Endometrial microvascular endothelial cells (primary cell): ENCODE measurements around the gene CA9. TPM values are rescaled to one million over a fixed set of nuclear protein-coding genes. Genes with fewer than 3 reads are reported as not detected.

ENCODE experiments used
- in situ Hi-C: cut with HindIII; loops from 2 replicates; pipeline ENCODE4 v1.10.0; 2017; ENCODE audit warnings: low sequenced_read_pairs, low pct_unique_long_range_greater_than_20kb; ENCODE audit errors: inconsistent ontology term
- total RNA-seq: library from RNA; depleted of rRNA; stranded (reverse); fragments of >200 nt; gene quantifications from one replicate; pipeline ENCODE4 v1.2.3, GENCODE V29; 2015; ENCODE audit errors: inconsistent ontology term

CA9 gene
- total RNA-seq, 1 donor from 2014 or later = not detected

DNA sequence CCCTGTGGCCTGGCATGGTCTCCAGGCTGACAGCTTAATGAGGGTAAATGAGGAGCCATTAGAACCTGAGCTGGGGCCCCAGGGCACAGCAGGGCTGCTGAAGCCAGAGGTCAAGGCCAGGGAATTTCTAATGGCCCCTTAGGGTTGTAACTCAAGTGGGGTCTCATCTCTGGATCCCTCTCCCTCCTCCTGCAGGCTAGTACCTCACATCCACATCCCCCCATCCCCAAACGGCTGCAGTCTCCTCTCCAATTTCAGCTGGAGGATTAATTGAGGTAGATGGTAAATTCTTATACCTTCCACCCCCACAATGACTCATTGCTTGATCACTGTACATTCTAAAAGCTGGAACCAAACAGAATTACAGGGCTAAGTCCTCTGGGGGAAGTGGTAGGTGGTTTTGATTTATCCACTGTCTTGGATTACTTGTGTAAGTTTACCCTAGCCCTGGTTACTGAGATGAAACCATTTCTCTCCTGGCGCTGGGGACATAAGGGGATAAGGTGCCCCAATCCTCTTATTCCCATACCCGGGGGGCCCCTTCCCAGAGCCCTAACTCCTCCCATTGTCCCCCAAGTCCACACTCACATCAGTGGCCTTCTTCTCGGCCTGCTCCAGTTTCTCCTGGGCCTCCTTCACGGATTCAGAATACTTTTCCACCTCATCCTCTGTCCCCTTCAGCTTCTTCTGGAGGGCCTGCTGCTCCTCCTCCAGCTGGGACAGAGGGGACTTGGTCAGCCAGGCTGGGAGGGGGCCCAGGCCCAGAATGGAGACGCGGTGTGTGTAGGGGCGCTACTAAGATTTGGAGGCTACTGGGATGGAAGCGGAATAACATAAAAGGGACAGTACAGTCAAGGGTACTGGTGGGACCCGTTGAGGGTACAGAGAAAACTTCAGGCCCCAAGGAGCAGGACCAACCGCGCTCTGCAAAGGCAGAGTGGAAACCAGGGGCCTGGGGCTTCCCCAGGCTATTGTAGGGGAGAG is 15.1 kb downstream of the CA9 start:
- in situ Hi-C loops = no loop called here

DNA sequence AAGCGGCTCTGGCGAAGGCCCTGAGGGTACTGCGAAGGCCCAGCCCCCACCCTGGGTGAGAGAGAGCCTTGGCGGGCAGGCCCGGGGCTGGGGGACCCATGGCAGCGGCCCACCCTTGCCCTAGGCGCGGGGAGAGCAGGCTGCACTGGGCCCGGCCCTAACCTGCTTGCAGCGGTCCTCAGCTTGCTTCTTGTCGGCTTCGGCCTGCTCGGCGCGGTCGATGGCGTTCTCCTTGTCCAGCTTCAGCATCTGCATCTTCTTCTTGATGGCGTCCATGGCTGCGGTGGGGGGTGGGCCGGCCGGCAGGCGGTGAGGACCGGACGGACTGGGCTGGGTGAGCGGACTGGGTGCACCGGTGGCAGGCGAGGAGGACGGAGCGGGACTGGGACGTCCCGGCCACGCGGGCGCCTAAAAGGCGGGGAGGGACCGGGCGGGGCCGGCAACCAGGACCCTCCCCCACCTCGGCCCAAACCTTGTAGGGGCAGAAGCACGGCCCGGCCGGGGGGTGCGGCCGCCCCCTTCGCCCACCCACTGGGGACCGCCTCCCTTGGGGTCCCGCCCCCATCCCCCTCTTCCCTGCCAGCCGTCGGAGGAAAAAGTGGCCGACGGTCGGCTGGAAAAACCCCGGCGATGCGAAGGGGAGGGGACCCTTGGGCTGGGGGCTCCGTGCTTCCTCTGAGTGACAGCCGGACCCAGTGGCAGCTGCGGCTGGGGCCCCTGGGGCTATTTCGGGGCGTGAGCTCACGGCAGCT is 16.0 kb downstream of the CA9 start, which contains the start of gene TPM2:
Gene TPM2, minus strand, starts transcription at position 384 of the 752 bp plus-strand sequence. Its CDS starts 108 bp downstream, at position 276.
- in situ Hi-C loops = no loop called here

DNA sequence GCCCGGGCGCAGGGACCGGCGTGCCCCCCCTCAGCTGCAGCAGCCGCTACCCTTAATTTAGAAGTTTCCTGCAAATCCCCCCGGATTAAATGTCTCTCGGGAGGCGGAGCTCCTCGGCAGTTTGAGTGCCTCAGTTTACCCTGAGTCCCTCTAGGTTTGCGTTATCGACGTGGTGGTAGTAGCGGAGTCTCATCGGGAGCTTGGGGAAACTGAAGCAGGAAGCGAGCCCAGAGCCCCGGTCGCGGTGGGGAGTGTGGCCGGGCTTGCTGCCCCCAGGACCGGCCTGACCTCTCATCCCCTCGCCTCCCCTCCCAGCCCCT is 16.5 kb downstream of the CA9 start:
- in situ Hi-C loops = no loop called here

DNA sequence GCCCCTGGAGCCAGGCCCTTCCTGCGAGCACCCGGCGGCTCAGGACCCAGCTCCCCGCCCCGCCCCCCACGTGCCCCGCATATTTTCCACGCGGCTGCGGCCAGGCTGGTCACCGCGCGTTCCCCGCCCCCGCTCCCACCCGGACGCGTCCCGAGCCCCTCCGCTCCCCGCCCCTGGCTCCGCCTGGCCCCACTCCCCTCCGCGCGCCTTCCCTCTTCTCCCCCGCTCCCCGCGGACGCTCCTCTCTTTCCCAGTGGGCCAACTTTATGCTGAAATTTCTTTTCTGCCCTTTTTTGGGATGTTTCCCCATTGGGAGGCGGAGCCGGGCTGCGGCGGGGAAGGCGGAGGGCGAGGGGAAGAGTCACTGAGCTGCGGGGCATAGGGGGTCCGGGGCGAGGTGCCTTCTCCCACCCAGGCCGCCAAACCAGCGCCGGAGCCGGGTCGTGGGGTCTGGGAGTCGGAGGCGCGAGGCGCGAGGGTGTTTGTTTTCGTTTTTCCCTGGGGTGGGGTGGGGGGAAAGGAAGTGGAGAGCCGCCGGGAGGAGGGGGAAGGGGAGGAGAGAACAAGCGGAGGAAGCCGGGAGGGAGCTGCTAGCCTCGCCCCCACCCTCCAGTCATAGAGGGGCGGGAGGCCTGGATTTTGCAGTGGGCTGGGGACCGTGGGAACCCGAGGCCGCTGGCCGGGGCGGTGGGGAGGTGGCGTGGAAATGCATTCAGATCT is 17.0 kb downstream of the CA9 start:
- in situ Hi-C loops = no loop called here

DNA sequence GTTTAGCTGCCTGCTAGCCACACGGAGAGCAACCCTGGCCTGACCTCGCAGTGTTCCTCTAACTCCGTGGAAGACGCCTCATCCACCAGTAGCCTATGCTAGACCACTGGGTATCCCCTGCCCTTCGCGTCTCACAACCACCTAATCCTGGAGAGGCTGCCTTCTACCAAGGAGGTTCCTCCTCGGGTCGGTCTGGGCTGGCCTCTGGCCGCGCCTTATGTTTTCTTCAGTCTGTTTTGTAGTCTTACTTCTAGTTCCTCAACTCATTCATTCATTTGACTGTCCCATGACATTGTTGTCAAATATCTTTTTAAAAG is 17.6 kb downstream of the CA9 start:
- in situ Hi-C loops = no loop called here

DNA sequence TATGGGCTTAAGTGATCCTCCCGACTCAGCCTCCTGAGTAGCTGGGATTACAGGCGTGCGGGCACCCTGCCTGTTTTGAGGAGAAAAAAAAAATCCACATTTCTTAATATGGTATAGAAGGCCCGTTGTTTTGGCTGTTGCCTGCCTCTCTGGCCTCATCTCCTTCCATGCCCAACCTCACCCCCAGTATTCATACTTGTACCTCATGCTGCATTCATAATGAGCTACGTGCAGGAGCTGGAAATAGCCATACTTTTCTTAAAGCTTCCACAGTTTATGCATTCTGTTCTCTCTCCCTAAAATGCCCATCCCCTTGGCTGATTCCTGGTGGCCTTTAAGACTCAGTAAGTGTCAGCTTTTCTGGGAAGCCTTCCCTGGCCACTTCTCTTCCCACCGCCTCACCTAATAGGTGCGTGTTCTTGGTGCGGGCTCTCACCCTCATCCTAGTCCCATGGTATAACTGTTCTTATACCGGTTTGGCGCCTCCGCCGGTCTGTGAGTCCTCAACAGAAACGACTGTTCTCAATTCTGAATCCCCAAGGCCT is 18.1 kb downstream of the CA9 start:
- in situ Hi-C loops = no loop called here

DNA sequence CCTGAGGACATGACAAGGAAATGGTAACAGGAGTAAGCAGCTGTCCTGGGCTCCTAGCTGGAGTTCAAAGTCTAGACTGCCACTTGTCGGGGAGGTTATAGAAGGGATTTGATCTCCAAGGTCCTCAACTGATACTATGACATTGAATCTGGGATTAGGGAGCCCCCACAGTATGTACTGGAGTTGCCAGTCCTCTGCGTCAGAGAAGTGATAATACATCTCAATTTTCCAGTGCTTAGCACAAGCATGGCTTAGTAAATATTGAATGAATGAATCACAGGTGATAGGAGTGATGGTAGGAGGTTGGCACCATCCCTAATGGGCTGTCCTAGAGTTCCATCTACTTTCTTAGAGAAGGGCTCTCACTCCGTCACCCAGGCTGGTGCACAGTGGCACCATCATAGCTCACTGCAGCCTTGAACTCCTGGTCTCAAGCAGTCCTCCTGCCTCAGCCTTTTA is 22.2 kb downstream of the CA9 start:
- in situ Hi-C loops = no loop called here

DNA sequence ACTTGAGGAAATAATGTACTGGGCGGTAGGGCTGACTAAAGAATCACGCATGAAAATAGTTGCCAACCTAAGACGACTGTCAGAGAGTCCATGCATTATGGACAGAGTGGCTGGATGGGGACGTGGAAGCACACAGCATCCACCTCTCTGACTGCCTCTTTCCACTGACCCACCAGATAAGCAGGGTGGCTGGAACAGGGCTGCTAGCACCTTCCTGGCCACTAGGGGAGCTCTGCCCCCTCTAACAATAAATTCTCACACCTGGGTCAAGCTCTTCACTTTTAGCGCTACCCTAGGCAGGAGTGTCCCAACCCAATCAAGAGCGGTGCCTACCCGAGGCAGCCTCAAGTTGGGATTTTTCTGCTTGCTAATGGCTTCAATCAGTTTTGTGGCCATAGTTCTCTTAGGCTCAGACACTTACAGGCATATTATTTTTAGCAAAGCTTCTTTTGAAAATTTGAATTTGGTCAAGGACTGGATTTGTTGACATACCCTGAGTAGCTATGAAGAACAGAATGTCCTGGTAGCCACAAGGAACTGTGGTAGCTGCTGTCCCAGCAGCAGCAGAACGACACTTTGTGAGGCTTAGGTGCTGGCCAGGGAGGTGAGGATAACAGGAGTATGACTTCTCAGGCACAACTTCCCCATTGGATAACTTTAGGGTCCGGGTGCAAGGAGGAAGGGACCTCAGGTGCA is 22.9 kb downstream of the CA9 start:
- in situ Hi-C loops = no loop called here

DNA sequence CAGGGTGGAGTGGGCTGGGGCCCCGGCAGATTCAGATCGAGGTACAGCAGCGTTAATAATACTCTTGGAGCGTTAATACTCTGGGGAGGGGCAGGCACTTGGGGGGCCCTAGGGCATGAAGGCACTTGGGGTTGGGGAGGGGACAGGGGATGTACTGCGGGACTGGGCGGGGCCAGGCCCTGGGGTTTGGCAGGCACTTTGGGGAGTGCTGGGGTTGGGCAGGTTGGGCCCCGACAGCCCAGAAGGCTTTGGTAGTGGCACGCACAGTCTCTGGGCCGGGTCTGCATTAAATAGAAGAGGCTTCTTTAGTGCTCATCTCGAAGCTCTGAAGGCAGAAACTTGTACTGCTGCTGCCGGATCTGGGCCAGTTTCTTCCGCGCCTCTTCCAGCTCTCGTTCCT is 23.8 kb downstream of the CA9 start:
- in situ Hi-C loops = no loop called here

DNA sequence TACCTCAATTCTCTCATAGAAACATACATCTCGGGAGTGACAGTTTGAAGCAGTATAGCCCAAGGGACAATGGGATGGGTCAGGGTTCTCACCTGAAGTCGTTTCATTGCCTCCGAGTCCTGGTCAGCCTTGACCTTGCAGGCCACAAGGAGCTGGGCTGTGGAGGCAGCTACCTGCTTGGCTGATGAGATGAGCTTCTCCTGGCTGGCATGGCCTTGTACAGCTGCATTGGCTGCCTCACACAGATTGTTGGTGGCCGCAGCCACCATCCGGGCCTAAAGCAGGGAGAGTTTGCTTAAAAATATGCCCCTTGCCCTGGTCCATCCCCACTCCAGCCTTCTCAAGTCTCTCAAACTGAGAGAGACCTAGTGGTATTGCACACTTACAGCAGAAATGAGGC is 24.5 kb downstream of the CA9 start:
- in situ Hi-C loops = no loop called here

DNA sequence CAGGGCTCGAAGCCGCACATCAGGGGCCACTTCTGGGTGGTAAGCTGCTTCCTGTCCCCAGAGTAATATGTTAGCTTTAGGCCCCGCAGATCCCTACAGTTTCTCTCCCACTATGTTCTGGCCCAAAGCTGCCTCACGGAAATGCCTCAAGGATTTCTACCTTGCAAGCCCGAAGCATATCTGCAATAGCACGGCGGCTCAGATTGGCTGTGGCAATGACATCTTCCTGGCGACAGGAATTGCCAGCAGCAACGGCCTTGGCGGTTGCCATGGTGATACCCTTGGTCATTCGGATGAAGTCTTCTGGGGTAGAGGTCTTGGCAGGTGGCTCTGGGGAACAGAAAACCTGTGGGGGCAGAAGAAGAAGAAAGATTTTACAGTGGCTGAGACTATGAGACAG is 26.3 kb downstream of the CA9 start:
- in situ Hi-C loops = no loop called here

DNA sequence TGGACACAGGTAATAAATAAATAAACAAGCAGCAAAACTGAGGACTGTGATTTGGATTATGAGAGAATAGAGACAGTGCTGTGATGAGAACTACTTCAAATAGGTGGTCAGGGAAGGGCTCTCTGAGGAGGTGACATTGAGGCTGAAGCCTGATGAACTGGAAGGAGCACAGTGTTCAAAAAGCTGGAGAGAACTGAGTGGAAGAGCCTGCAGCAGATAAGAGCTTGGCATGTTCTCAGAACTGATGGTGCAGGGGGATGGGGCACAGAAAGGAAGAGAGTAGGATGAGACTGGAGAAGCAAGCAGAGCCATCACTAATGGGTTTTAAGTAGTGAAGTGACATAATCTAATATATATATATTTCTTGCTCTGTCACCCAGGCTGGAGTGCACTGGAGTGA is 27.2 kb downstream of the CA9 start:
- in situ Hi-C loops = no loop called here

DNA sequence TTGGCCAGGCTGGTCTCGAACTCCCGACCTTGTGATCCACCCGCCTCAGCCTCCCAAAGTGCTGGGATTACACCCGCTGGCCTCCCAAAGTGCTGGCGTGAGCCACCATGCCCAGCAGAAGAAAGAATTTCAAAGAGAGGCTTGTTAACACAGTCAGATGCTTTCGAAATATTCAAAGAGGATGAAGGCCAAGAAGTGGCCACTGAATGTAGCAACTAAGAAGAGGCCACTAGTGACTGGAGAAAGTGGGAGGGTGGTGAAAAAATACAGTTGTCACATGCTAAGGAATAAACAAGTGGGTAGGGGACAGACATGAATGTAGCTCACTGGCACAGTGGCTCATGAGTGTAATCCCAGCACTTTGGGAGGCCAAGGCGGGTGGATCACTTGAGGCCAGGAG is 29.0 kb downstream of the CA9 start:
- in situ Hi-C loops = no loop called here

DNA sequence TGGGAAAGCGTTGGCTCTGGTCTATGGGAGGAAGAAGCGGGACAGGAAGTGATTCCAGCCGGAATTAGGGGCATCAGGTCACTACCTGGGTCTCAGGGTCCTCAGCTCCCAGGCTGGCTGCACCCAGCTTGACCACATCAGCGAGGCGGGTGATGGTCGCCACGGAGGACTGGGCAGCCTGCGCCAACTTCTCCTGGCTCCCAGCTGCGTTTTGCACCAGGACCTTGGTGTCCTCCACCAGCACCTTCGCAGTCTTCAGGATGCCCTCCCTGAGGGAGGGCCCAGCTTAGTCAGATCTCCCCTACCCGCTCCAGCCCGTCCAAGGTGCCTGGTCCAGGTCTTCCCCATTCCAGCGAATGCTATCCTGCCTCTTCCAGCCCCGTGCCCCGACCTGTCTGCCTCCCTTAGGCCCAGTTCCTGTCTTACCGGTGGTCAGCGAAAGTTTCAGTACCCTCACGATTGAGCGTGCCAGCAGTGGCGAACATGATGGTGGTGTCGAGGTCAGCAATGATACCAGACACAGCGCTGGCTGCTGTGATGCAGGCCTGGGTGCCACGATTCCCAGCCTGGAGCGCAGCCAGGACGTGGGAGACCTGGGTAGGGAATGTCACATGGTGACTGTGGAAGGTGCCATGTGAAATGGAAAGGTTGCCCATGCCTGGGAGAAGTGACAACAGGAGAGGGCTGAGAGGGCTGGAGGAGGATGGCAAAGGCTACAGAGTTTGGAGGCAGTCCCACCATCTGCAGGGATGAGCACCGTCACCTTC is 30.4 kb downstream of the CA9 start:
- in situ Hi-C loops = no loop called here

DNA sequence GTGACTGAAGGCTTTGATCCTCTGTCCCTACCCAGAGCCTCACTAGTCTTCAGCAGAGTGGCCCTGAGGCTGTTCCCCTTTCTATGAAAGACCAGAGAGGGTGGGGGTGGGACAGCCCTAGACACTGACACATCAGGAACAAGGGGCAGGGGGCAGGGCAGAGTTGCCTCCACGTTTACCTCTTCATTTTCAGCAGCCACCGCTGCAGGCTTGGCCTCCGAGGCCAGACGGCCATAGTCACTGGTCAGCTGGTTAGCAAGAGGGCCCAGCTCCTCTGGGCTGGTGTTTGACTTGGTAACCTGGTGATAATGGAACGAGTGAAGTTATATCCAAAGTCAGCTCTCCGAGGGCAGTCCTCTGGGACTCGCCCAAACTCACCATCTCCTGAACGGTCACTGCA is 31.6 kb downstream of the CA9 start:
- in situ Hi-C loops = no loop called here

DNA sequence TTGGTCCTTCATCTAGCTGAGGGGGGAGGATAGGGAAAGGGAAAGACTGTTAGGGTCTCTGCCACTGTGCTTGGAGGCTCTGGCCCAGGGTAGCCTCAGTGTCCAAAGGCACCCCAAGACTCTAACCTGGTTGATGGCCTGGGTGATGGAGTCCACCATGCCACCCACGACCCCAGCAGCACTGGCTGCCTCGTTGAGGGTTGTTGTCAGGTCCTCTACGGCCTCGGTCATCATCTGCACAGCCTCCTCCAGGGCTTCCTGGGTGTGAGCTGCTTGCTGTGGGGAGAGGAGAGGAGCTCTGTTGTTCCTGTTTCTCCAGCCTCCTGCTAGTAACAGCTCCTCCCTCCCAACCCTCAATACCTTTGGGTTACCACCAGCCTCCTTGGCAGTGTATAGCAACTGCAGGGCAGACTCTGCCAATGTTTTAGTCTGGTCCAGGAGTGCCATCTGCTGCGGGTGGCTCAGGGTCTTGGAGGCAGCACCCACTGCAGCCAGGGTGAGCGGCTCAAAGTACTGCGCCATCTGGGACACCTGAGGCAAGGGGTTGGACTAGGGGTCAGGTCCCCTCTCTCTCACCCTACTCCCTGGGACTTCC is 32.2 kb downstream of the CA9 start:
- in situ Hi-C loops = no loop called here

DNA sequence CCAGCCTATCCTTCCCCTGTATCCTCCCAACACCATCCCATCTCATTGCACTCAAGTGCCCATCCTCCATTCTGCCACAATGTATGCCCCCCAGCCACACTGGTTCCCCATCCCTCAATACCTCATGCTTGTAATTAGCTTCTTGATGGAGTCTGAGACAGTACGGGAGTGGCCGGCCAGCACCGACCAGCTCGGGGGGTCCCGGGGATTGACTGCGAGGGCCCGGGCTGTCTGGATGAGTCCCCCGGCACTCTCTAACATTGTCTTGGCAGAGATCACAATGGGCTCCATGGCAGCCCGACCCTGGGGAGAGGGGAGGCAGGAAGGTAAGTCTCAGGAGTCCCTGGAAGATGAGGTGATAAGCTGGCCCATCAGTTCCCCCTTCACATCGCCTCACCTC is 33.2 kb downstream of the CA9 start:
- in situ Hi-C loops = no loop called here

DNA sequence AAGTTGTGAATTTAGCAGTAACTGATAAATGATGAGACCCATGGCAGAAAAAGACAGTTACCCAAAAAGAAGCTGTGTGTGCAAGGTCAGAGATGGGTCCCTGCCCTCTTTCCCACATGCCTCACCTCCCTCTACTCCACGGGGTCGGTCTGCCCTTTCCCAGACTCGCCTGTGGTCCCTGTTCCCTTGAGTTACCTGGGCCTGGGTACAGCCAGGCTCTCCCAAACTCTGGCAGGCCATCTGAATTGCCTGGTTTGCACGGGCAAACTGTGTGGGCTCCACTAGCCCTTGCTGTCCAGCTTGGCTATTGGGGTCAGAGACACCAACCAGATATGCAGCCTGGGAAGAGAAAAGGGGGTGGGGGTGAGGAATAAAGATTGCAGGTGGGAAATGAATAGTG is 34.4 kb downstream of the CA9 start:
- in situ Hi-C loops = no loop called here
